Measurements from ENCODE around the gene C1QA. TPM values are rescaled to one million over a fixed set of nuclear protein-coding genes. Genes with fewer than 3 reads are reported as not detected.

Gene C1QA
- total and polyA plus RNA-seq, 2 donors (not counting 1 experiment from before 2014, with no cell fraction given), result not detected

DNA sequence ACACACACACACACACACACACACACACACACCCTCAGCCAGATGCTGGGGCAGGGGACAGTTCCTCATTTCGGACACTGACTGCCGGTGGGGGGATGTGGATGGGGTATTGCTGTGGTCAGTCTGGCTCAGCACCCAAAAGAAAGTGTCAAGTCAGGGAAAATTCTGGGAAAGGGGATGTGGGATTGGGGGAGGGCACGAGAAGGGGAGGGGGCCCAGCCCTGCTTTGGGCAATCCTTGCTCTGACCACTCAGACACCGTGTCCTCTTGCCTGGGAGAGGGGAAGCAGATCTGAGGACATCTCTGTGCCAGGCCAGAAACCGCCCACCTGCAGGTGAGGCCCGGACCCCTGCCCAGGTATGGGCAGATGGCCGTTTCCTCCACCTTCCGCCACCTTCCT lies 7.0 kb downstream of the C1QA start, which contains the start of gene C1QC:
C1QC (plus strand) TSS at position 253 of the 400 bp plus-strand sequence. CDS start 391 bp downstream, outside the sequence.
- Histone ChIP-seq H3K27ac (ENCODE audit: insufficient read depth, low read length) (no peak within 1 kb of the TSS), H3K9ac (ENCODE audit: insufficient read depth, low read length) (no peak within 1 kb of the TSS), H2AFZ (ENCODE audit: low read length) (no peak within 1 kb of the TSS), H3K27me3 (ENCODE audit: control insufficient read depth, insufficient read depth, low read length) (no peaks in the 10 kb centered on the region), H3K4me2 (ENCODE audit: extremely low read depth, insufficient read depth, low read length) (no peak within 1 kb of the TSS), H3K79me2 (ENCODE audit: control insufficient read depth, insufficient read depth, low read length) (no peaks in the 10 kb centered on the region), H3K9me3 (ENCODE audit: control insufficient read depth, insufficient read depth, low read depth, low read length) (no peaks in the 10 kb centered on the region), H3K4me3 (replicated peaks in 1 of 4; ENCODE audit: control extremely low read depth in 1 of 4, insufficient read depth in 1 of 4, low read depth in 3 of 4, low read length in 4 of 4) (no peak within 1 kb of the TSS), H3K36me3 (ENCODE audit: control insufficient read depth, insufficient read depth, low read length) (no peaks in the 10 kb centered on the region), H3K4me1 (ENCODE audit: control insufficient read depth, extremely low read depth, insufficient read depth, low read length) (no peaks in the 10 kb centered on the region), H4K20me1 (ENCODE audit: control insufficient read depth, extremely low read depth, insufficient read depth, low read length) (no peaks in the 10 kb centered on the region)
- TF ChIP-seq EZH2 (IDR thresholded peaks at IDR 0.05; ENCODE audit: low read length, missing control alignments), result no peak
- TF ChIP-seq, protein P1, sequence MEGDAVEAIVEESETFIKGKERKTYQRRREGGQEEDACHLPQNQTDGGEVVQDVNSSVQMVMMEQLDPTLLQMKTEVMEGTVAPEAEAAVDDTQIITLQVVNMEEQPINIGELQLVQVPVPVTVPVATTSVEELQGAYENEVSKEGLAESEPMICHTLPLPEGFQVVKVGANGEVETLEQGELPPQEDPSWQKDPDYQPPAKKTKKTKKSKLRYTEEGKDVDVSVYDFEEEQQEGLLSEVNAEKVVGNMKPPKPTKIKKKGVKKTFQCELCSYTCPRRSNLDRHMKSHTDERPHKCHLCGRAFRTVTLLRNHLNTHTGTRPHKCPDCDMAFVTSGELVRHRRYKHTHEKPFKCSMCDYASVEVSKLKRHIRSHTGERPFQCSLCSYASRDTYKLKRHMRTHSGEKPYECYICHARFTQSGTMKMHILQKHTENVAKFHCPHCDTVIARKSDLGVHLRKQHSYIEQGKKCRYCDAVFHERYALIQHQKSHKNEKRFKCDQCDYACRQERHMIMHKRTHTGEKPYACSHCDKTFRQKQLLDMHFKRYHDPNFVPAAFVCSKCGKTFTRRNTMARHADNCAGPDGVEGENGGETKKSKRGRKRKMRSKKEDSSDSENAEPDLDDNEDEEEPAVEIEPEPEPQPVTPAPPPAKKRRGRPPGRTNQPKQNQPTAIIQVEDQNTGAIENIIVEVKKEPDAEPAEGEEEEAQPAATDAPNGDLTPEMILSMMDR (conservative IDR thresholded peaks at IDR 0.05 in 1 of 2, IDR thresholded peaks at IDR 0.05 in 1 of 2; ENCODE audit: low read depth in 1 of 2, low read length in 2 of 2), result no peak
- DNase-seq (ENCODE audit: low read depth in 2 of 2), result no peak

DNA sequence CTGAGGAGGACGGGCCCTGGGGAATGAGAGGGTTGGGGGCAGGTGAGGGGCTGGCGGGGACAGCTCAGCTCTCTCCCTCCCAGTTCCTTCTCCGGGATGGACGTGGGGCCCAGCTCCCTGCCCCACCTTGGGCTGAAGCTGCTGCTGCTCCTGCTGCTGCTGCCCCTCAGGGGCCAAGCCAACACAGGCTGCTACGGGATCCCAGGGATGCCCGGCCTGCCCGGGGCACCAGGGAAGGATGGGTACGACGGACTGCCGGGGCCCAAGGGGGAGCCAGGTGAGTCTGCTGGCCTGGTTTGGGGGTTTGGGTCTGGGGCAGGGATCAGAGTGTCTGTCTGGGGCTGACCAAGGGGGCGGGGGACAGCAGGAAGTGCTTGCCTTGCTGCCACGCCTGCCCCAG lies 7.5 kb downstream of the C1QA start:
- DNase-seq (ENCODE audit: low read depth in 2 of 2), result no peak
- TF ChIP-seq EZH2 (IDR thresholded peaks at IDR 0.05; ENCODE audit: low read length, missing control alignments), result no peak
- TF ChIP-seq, protein P1 (conservative IDR thresholded peaks at IDR 0.05 in 1 of 2, IDR thresholded peaks at IDR 0.05 in 1 of 2; ENCODE audit: low read depth in 1 of 2, low read length in 2 of 2), result no peak
- Histone ChIP-seq H3K9ac (ENCODE audit: insufficient read depth, low read length) (no peak overlapping the region), H3K79me2 (ENCODE audit: control insufficient read depth, insufficient read depth, low read length) (no peaks in the 10 kb centered on the region), H3K4me2 (ENCODE audit: extremely low read depth, insufficient read depth, low read length) (no peak overlapping the region), H3K27ac (ENCODE audit: insufficient read depth, low read length) (no peak overlapping the region), H3K27me3 (ENCODE audit: control insufficient read depth, insufficient read depth, low read length) (no peaks in the 10 kb centered on the region), H3K4me1 (ENCODE audit: control insufficient read depth, extremely low read depth, insufficient read depth, low read length) (no peaks in the 10 kb centered on the region), H2AFZ (ENCODE audit: low read length) (no peak overlapping the region), H3K9me3 (ENCODE audit: control insufficient read depth, insufficient read depth, low read depth, low read length) (no peaks in the 10 kb centered on the region), H3K36me3 (ENCODE audit: control insufficient read depth, insufficient read depth, low read length) (no peaks in the 10 kb centered on the region), H4K20me1 (ENCODE audit: control insufficient read depth, extremely low read depth, insufficient read depth, low read length) (no peaks in the 10 kb centered on the region), H3K4me3 (replicated peaks in 1 of 4; ENCODE audit: control extremely low read depth in 1 of 4, insufficient read depth in 1 of 4, low read depth in 3 of 4, low read length in 4 of 4) (no peak overlapping the region)

DNA sequence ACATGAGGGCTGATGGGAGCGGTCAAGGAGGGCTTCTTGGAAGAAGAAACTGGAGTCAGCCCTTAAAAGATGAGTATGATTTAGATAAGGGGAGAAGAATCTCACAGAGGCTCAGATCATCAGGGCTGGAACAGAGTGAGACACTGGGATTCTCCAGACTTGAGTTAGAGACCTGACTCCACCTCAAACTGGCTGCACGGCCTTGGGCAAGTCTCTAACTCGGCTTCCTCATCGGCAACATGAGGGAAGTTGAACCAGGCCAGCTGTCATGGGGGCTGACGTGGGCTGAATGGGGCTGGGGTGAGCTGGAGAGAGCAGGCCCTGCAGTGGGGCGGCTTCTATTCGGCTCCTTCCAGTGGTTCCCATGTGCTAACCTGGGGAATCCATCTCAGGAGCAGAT lies 9.5 kb downstream of the C1QA start:
- no peak for DNase-seq (ENCODE audit: low read depth in 2 of 2)
- Histone ChIP-seq H3K36me3 (ENCODE audit: control insufficient read depth, insufficient read depth, low read length) (no peaks in the 10 kb centered on the region), H3K9me3 (ENCODE audit: control insufficient read depth, insufficient read depth, low read depth, low read length) (no peaks in the 10 kb centered on the region), H3K4me2 (ENCODE audit: extremely low read depth, insufficient read depth, low read length) (no peak overlapping the region), H2AFZ (ENCODE audit: low read length) (no peak overlapping the region), H3K79me2 (ENCODE audit: control insufficient read depth, insufficient read depth, low read length) (no peaks in the 10 kb centered on the region), H4K20me1 (ENCODE audit: control insufficient read depth, extremely low read depth, insufficient read depth, low read length) (no peaks in the 10 kb centered on the region), H3K4me1 (ENCODE audit: control insufficient read depth, extremely low read depth, insufficient read depth, low read length) (no peaks in the 10 kb centered on the region), H3K9ac (ENCODE audit: insufficient read depth, low read length) (no peak overlapping the region), H3K4me3 (replicated peaks in 1 of 4; ENCODE audit: control extremely low read depth in 1 of 4, insufficient read depth in 1 of 4, low read depth in 3 of 4, low read length in 4 of 4) (no peak overlapping the region), H3K27ac (ENCODE audit: insufficient read depth, low read length) (no peak overlapping the region), H3K27me3 (ENCODE audit: control insufficient read depth, insufficient read depth, low read length) (no peaks in the 10 kb centered on the region)
- TF ChIP-seq, protein P1 (conservative IDR thresholded peaks at IDR 0.05 in 1 of 2, IDR thresholded peaks at IDR 0.05 in 1 of 2; ENCODE audit: low read depth in 1 of 2, low read length in 2 of 2), result no peak
- TF ChIP-seq EZH2 (IDR thresholded peaks at IDR 0.05; ENCODE audit: low read length, missing control alignments), result no peak

Measured in fibroblast of lung (primary cell).